NCI-H1417 treated with DMSO at 0.1 percent for 48 hours (cell line): Measurements from ENCODE around the gene UGT1A6.

Experiments
- DNase-seq: peaks from one replicate; lab custom pipeline; 2025; lab: John Stamatoyannopoulos, UW

Gene UGT1A6

GRCh38 chr2:233802132-233802815, 109.6 kb downstream of the UGT1A6 start:
- DNase-seq = no peak

GRCh38 chr2:233803292-233803911, 110.7 kb downstream of the UGT1A6 start:
- no peak for DNase-seq

GRCh38 chr2:233803994-233804393, 111.3 kb downstream of the UGT1A6 start:
- DNase-seq = no peak

DNA sequence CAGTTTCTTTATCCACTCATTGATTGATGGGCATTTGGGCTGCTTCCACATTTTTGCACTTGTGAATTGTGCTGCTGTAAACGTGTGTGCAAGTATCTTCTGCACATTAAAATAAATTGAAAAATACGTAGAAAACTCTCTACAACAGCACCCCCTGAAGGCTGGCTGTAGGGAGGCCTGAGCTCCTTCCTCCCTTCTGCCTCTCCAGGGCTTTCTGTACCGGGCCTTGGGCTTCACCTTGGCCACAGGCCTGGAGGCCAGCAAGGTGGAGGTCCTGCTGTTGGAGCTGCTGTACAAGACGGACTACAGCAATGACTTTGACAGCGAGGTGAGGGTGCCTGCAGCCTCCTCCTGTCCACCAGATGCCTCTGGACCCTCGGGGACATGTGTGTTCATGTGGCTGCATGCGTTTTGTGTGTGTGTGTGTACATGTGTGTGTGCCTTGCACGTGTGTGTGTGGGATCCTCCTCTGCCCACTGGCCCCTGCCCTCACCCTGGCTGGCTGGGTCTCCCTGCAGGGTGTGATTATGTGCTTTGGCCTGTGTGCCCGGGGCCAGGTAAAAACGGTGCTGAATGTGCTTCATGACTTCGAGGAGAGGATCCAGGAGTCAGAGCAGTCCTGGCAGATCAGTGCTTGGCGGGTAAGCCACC, 114.7 kb downstream of the UGT1A6 start:
- no peak for DNase-seq

- no peak for DNase-seq
These were observed 115.6 kb downstream of the UGT1A6 start for GRCh38 chr2:233807966-233808935.

- DNase-seq = no peak
These were observed 117.7 kb downstream of the UGT1A6 start for GRCh38 chr2:233810385-233810784.

- no peak for DNase-seq
These were observed 118.4 kb downstream of the UGT1A6 start for GRCh38 chr2:233811087-233811486.

DNA sequence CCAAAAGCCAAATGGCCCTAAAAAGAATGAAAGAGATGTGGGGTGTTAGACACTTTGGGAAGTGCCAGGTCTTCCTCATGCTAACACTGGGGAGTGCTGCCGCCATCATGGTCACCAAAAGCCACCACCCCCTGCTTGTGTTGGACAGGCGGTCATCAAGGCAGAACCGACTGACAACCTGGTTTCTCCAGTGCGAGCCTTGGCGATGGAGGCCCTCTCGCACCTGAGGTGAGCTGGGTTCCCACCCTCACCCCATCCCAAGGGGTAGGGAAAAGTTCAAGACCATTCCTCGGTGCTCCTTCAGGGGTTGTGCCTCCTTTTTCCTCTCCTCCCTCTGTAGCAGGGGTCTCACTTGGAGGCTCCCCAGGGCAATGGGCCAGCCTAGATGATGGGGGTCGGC, 119.0 kb downstream of the UGT1A6 start:
- no peak for DNase-seq

DNA sequence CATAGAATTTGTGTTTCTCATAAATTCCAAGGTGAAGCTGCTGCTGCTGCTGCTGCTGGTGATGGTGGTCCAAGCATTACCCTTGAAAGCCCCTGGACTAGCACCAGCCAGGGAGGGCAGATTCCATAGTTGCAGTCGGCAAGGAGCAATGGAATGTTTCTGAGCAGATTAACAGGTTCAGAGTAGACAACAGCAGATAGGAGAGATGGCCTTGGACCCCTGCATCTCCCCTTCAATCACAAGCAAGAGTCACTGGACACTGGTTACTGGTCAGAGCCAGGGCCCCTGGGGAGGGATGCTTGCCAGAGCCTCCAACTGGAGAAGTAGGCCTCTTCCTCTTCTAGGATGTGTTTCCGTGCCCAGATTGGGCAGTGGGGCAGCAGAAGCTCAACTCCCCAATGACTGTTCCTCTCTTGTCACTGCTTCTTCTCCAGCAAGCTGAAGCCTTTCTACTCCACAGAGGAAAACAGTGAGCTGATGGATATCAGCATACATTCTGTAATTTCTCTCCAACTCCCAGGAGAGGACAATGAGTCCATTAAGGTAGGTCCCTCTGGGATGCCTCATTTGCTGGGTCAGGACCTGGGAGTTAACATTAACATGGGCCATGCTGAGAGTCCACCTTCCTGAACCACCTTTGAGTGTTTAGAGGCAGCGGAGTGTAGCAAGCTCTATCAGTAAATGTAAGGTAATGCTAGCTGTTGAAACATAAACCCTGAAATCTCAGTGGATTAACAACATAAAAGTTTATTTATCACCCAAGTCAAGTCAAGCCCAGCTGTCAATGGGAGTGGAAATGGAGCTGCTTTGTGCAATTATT, 120.8 kb downstream of the UGT1A6 start:
- DNase-seq = no peak

GRCh38 chr2:233814056-233814835, 121.6 kb downstream of the UGT1A6 start:
- no peak for DNase-seq

DNA sequence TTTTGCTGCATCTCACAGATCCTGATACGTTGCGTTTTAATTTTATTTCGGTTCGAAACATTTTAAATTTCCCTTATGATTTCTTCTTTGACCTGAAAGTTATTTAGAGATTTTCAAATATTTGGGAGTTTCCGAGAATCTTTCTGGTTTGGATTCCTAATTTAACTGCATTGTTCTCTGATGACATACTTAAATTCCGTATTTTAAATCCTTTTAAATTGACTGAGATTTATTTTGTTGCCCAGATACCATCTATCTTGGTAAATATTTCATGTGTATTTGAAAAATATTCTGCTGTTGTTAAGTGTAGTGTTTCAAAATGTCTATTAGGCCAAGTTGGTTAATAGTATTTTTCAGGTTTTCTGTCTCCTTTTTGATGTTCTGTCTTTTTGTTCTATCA, 123.2 kb downstream of the UGT1A6 start:
- DNase-seq = no peak

DNA sequence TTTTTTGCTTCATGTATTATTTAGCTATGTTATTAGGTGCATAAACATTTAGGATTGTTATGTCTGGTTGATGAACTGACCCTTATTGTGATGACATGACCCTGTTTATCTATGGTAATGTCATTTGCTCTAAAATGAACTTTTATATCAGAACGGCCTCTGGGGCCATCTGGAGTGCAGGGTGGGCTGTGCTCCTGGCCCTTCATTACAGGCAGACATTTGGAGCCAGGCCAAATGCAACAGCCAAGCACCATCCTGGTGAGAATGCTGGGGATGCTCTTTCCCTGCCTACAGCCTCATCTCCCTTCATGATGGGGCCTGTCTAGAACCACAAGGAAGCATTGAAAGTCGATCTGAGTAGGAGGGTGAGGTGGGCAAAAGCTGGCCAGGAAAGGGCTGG, 123.6 kb downstream of the UGT1A6 start:
- no peak for DNase-seq

- DNase-seq = no peak
These were observed 124.1 kb downstream of the UGT1A6 start for GRCh38 chr2:233816771-233817170.

DNA sequence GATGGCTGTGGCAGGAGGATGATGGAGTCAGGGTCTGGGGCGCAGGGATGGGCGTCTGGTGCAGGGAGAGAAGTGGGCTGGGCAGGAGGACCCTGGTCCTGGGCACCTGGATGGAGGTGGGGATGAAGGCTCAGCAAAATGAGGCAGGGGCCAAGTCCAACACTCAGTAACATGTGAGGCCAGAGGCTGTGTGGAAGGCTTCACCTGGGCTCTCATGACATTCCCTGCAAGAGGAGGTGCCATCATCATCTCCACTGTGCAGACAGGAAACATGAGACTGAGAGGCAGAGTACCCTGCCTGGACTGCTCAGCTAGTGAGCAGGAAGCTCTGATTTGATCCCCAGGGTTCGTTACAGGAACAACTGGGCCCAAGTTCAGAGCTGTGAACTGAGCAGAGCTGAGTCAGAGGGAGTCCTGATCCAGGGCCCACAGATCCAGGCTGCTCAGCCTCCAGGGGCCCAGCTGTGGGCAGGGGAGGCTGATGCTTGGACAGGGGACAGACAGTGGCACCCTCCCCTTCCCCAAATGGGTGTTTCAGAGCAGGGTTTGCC, 124.7 kb downstream of the UGT1A6 start:
- DNase-seq = no peak

DNA sequence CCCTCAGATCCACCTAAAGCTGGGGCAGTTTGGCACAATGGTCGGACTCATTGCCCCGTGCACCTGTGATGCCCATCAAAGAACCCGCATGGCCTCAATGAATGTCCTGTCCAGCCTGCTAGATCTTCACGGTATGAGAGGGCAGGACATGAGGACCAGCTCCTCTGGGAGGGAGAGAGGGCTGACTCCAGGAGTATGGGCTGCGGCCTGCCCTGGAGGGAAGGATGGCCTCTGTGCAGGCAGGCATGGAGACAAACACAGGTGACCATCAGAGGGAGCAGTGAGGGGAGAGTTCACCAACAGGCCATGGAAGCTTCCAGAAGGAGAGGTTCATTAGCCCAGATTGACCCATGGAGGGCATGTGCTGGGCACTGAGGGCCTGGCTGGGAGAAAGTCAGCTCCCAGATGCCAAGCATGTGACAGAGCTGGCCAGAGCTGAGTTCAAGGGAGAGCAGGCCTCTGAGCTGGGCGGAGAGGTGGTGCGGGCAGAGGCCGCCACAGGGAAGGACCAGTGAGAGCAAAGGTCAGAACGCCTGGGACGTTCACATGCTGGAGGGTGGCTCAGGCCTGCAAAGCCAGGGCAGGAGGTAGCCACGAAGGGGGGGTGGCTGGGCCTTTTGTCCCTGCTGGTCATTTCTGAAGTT, 125.4 kb downstream of the UGT1A6 start:
- no peak for DNase-seq

DNA sequence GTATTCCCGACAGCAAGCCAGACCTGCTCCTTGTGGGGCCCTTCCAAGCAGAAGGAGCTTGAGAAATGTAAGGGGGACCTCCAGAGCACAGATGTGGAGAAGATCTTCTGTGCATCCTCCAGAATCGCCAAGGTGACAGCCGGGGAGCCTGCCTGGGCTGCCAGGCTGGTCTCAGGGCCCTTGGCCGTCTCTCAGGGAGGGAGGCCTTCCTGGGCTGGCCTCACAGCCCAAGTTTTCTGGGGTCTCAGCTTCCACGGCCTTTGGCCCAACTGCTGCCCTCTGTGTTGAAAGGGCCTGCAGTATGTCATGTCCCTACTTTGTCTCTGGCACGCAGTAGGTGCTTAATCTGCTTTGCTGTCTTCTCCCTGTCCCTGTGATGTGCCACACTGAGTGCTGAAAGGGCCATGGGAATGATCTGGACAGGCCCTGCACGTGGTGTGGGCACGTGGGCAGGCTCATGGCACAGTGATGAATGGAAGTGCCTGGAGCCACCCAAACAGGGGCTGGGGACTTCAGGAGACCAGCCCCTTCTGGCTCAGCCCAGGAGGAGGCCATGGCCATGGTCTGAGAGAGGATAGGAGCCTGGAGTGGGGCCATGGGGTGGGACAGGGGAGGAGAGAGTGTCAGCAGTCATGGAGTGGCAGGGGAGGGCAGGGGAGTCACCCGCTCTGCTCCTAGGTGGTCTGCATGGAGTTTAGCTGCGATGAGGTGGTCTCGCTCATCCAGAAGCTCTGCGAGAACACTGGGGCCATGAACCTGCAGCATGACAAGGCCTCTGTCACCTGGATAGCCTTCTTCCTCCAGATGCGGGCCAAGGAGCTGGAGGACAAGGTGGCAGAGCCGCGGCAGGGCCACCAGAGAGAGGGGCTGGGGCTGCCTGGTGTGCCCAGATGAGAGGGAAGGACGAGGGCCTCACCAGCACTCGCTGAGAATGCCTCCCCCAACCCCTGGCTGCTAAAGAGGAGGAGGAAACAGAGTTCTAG, 126.2 kb downstream of the UGT1A6 start:
- DNase-seq = no peak

- no peak for DNase-seq
These were observed 127.4 kb downstream of the UGT1A6 start for GRCh38 chr2:233819884-233820773.

DNA sequence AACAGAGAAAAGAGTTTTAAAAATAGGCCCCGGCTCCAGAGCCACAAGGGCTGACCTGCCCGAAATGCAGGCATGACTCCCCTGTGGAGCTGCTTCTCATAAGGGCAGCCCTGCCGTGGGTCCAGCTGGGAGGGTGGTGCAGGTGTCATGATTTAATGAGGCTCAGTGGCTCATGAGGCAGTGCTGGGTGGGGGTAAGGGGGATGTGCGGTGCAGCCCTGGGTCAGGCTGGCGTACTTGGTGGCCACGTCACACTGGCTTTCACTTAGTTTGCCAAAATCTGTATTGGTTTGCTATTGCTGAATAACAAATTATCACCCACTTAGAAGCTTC, 128.1 kb downstream of the UGT1A6 start:
- DNase-seq = no peak
